ENCODE measurements around the gene HTD2. TPM values are rescaled to one million over a fixed set of nuclear protein-coding genes. Genes with fewer than 3 reads are reported as not detected.

The HTD2 gene
- total and polyA plus RNA-seq, 2 donors (not counting 3 experiments of a cell fraction or from before 2014, with no cell fraction given): 8.2 to 10.3 TPM

DNA sequence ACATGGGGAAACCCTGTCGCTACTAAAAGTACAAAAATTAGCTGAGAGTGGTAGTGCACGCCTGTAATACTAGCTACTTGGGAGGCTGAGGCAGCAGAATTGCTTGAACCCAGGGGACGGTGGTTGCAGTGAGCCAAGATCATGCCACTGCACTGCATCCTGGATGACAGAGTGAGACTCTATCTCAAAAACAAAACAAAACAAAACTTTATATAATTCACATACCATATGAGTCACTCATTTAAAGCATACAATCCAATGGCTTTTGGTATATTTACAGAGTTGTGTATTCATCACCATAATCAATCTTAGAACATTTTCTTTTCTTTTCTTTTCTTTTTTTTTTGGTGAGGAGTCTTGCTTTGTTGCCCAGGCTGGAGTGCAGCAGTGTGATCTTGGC is 35.1 kb downstream of the HTD2 start:
- Histone ChIP-seq H3K79me2 (ENCODE audit: control insufficient read depth, insufficient read depth, low read length) (no peaks in the 10 kb centered on the region), H3K9ac (replicated peaks; ENCODE audit: extremely low read depth, insufficient read depth, low read length) (no peak overlapping the region), H4K20me1 (replicated peaks; ENCODE audit: control insufficient read depth, extremely low read depth, insufficient read depth, low read length) (no peaks in the 10 kb centered on the region), H3K36me3 (ENCODE audit: control insufficient read depth in 2 of 2, extremely low read depth in 1 of 2, insufficient read depth in 2 of 2, low read length in 2 of 2) (no peaks in the 10 kb centered on the region), H3K27ac (ENCODE audit: insufficient read depth, low read depth, low read length) (no peak overlapping the region), H3K4me2 (ENCODE audit: insufficient read depth, low read length) (no peak overlapping the region), H3K4me3 (replicated peaks in 1 of 3; ENCODE audit: insufficient read depth in 1 of 3, low read depth in 1 of 3, low read length in 3 of 3) (no peak overlapping the region), H2AFZ (ENCODE audit: low read depth, low read length) (no peak overlapping the region), H3K27me3 (ENCODE audit: control insufficient read depth in 2 of 2, insufficient read depth in 2 of 2, low read length in 2 of 2) (no peaks in the 10 kb centered on the region), H3K9me3 (replicated peaks; ENCODE audit: control insufficient read depth, insufficient read depth, low read length) (no peaks in the 10 kb centered on the region), H3K9me1 (replicated peaks; ENCODE audit: control insufficient read depth, extremely low read depth, insufficient read depth, low read length) (no peaks in the 10 kb centered on the region), H3K4me1 (ENCODE audit: control insufficient read depth, extremely low read depth, insufficient read depth, low read length) (no peaks in the 10 kb centered on the region)
- BruUV-seq (replicated peaks): no TSS peak
- CTCF ChIA-PET: interaction anchor here (0.8 to 1.1 kb wide), 3 partner anchors 8 to 74 kb away, joined by 3 read pairs; no protein-coding TSS in a partner anchor
- POLR2A ChIA-PET: no interaction called here
- dilution Hi-C loops (cut with MboI; ENCODE audit: extremely low pct_ligation_motif_present, low sequenced_read_pairs) (no loop called here), intact Hi-C loops (cut with micrococcal nuclease) (no loop called here)
- no peak for TF ChIP-seq MYC (IDR thresholded peaks at IDR 0.05; ENCODE audit: low read depth, low read length)
- FAIRE-seq (no peak), DNase-seq (ENCODE audit: low read depth, low spot score) (no peak)

DNA sequence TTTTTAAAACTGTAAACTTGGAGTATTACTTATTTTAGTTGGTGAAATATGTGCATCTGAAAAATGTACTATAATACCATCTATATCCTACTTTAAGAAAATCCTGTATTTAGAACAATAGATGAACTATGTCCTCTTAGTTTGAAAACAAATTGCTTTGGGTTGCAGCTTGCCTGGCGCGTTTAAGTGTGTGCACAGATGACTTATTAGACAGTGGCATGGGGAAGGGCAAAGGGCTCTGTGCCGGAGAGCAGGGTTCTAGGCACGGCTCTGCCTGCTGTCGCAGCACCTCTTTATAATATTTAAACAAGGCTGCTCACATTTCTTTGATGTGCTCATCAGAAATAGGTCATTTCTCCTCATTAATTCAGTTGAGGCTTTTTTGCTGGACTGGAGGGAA is 36.4 kb downstream of the HTD2 start:
- H3K9ac ChIP-seq (replicated peaks; ENCODE audit: extremely low read depth, insufficient read depth, low read length): no peak overlapping the region
- DNase-seq (ENCODE audit: low read depth, low spot score): no peak
- no peaks in the 10 kb centered on the region for H3K9me3 ChIP-seq (replicated peaks; ENCODE audit: control insufficient read depth, insufficient read depth, low read length)
- ChIA-PET CTCF (no interaction called here), POLR2A (interaction anchor here (0.6 kb wide), 1 partner anchor 8 kb away, joined by 7 read pairs; no protein-coding TSS in a partner anchor)
- intact Hi-C loops (cut with micrococcal nuclease) (no loop called here), dilution Hi-C loops (cut with MboI; ENCODE audit: extremely low pct_ligation_motif_present, low sequenced_read_pairs) (no loop called here)
- no peaks in the 10 kb centered on the region for H3K9me1 ChIP-seq (replicated peaks; ENCODE audit: control insufficient read depth, extremely low read depth, insufficient read depth, low read length)
- BruUV-seq (replicated peaks): no TSS peak
- H3K79me2 ChIP-seq (ENCODE audit: control insufficient read depth, insufficient read depth, low read length): no peaks in the 10 kb centered on the region
- H2AFZ ChIP-seq (ENCODE audit: low read depth, low read length): no peak overlapping the region
- no peaks in the 10 kb centered on the region for H3K36me3 ChIP-seq (ENCODE audit: control insufficient read depth in 2 of 2, extremely low read depth in 1 of 2, insufficient read depth in 2 of 2, low read length in 2 of 2)
- FAIRE-seq: no peak
- H4K20me1 ChIP-seq (replicated peaks; ENCODE audit: control insufficient read depth, extremely low read depth, insufficient read depth, low read length): no peaks in the 10 kb centered on the region
- TF ChIP-seq, protein P1, sequence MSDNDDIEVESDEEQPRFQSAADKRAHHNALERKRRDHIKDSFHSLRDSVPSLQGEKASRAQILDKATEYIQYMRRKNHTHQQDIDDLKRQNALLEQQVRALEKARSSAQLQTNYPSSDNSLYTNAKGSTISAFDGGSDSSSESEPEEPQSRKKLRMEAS (IDR thresholded peaks at IDR 0.05; ENCODE audit: insufficient read depth, insufficient read length): no peak
- TF ChIP-seq, protein P2, sequence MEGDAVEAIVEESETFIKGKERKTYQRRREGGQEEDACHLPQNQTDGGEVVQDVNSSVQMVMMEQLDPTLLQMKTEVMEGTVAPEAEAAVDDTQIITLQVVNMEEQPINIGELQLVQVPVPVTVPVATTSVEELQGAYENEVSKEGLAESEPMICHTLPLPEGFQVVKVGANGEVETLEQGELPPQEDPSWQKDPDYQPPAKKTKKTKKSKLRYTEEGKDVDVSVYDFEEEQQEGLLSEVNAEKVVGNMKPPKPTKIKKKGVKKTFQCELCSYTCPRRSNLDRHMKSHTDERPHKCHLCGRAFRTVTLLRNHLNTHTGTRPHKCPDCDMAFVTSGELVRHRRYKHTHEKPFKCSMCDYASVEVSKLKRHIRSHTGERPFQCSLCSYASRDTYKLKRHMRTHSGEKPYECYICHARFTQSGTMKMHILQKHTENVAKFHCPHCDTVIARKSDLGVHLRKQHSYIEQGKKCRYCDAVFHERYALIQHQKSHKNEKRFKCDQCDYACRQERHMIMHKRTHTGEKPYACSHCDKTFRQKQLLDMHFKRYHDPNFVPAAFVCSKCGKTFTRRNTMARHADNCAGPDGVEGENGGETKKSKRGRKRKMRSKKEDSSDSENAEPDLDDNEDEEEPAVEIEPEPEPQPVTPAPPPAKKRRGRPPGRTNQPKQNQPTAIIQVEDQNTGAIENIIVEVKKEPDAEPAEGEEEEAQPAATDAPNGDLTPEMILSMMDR (IDR thresholded peaks at IDR 0.05; ENCODE audit: extremely low read depth in 1 of 2, insufficient read depth in 1 of 2, low read depth in 1 of 2, low read length in 2 of 2): no peak
- no peak for TF ChIP-seq JUN (IDR thresholded peaks at IDR 0.05; ENCODE audit: borderline replicate concordance, insufficient read depth, insufficient read length, low read depth)
- no peak for TF ChIP-seq FOS (IDR thresholded peaks at IDR 0.05; ENCODE audit: borderline replicate concordance, insufficient read depth, low read length)
- TF ChIP-seq MYC (IDR thresholded peaks at IDR 0.05; ENCODE audit: low read depth, low read length): no peak
- TF ChIP-seq EZH2 (IDR thresholded peaks at IDR 0.05; ENCODE audit: borderline replicate concordance, low read depth, low read length, severe bottlenecking): no peak
- H3K27me3 ChIP-seq (ENCODE audit: control insufficient read depth in 2 of 2, insufficient read depth in 2 of 2, low read length in 2 of 2): no peaks in the 10 kb centered on the region
- no peak overlapping the region for H3K27ac ChIP-seq (ENCODE audit: insufficient read depth, low read depth, low read length)
- H3K4me1 ChIP-seq (ENCODE audit: control insufficient read depth, extremely low read depth, insufficient read depth, low read length): no peaks in the 10 kb centered on the region
- H3K4me3 ChIP-seq (replicated peaks in 1 of 3; ENCODE audit: insufficient read depth in 1 of 3, low read depth in 1 of 3, low read length in 3 of 3): no peak overlapping the region
- H3K4me2 ChIP-seq (ENCODE audit: insufficient read depth, low read length): no peak overlapping the region

All from endothelial cell of umbilical vein (primary cell).